Endodermal cell (in vitro differentiated cells): ENCODE results near the gene TRIM66. TPM values are rescaled to one million over a fixed set of nuclear protein-coding genes. Genes with fewer than 3 reads are reported as not detected.
A peak's percentile ranks its signal among the peaks of the same experiment; 100 is the strongest.

Experiments used
- DNase-seq: peaks from one replicate; pipeline ENCODE4 v3.0.0-alpha.2; 2017
- H3K27ac ChIP-seq: 2 replicates; pipeline ENCODE4 v1.5.1; 2013; ENCODE audit warnings: mild to moderate bottlenecking, low read depth, low read length, moderate library complexity
- H3K27me3 ChIP-seq: 2 replicates; pipeline ENCODE4 v1.6.1; 2013; ENCODE audit warnings: mild to moderate bottlenecking, low read length, moderate library complexity; ENCODE audit not compliant: insufficient read depth, control insufficient read depth, poor library complexity, severe bottlenecking
- H3K36me3 ChIP-seq: 2 replicates; pipeline ENCODE4 v1.7.0; 2013; ENCODE audit warnings: mild to moderate bottlenecking, low read length, moderate library complexity; ENCODE audit not compliant: control insufficient read depth, insufficient read depth
- H3K4me1 ChIP-seq: one replicate; pipeline ENCODE4 v1.7.0; 2013; ENCODE audit warnings: low read length; ENCODE audit not compliant: control insufficient read depth, insufficient read depth
- H3K4me3 ChIP-seq: 2 replicates; pipeline ENCODE4 v1.5.1; 2013; ENCODE audit warnings: mild to moderate bottlenecking, low read length, moderate library complexity
- H3K9ac ChIP-seq: 2 replicates; pipeline ENCODE4 v1.6.1; 2013; ENCODE audit warnings: mild to moderate bottlenecking, low read length, moderate library complexity; ENCODE audit not compliant: poor library complexity, severe bottlenecking; ENCODE audit errors: extremely low read depth
- H3K9me3 ChIP-seq: 2 replicates; pipeline ENCODE4 v1.6.1; 2013; ENCODE audit warnings: mild to moderate bottlenecking, low read length, moderate library complexity; ENCODE audit not compliant: control insufficient read depth
- H3K27ac Mint-ChIP-seq: 2 replicates; pipeline ENCODE4 v1.8.0; 2020; ENCODE audit warnings: mixed read lengths
- H3K27me3 Mint-ChIP-seq: 2 replicates; pipeline ENCODE4 v1.8.0; 2021; ENCODE audit warnings: mild to moderate bottlenecking, mixed read lengths; ENCODE audit not compliant: insufficient read depth
- H3K36me3 Mint-ChIP-seq: 2 replicates; pipeline ENCODE4 v1.8.0; 2020; ENCODE audit warnings: low read depth, mixed read lengths
- H3K4me1 Mint-ChIP-seq: 2 replicates; pipeline ENCODE4 v1.8.0; 2020; ENCODE audit warnings: mixed read lengths
- H3K4me3 Mint-ChIP-seq: 2 replicates; pipeline ENCODE4 v1.8.0; 2020; ENCODE audit warnings: mild to moderate bottlenecking, moderate library complexity, mixed read lengths
- H3K9me3 Mint-ChIP-seq: 2 replicates; pipeline ENCODE4 v1.8.0; 2020; ENCODE audit warnings: mild to moderate bottlenecking, mixed read lengths
- WGBS, 2 experiments: methylation state at CpG; one replicate each; pipeline versions ENCODE4 v1.1.5 to v1.1.7; 2013; ENCODE audit warnings: missing lambda C conversion rate in 2 of 2, mixed read lengths in 1 of 2; ENCODE audit not compliant: insufficient coverage in 1 of 2, insufficient read length in 1 of 2; 5-methylcytosine and 5-hydroxymethylcytosine counted together
- total RNA-seq, 2 donors: library from RNA; stranded (reverse); fragmentation: NEBNext Ultra II Directional in 1 of 2; extraction: Animal tissue kit (Norgen Biotek cat#: 25700) in 1 of 2; gene quantifications; 2 replicates in 1 of 2; 3 replicates in 1 of 2; pipeline ENCODE4 v1.2.1, GENCODE V29; 2021
- TF ChIP-seq, protein P1 (sequence below): fragments of 200-600 bp; sonication (generic); conservative IDR thresholded peaks from 2 replicates; pipeline ENCODE4 v1.5.0; 2021; ENCODE audit warnings: antibody characterized with exemption, mild to moderate bottlenecking

Gene TRIM66
- total RNA-seq, 2 donors from 2014 or later, result 4.3 to 4.6 TPM

DNA sequence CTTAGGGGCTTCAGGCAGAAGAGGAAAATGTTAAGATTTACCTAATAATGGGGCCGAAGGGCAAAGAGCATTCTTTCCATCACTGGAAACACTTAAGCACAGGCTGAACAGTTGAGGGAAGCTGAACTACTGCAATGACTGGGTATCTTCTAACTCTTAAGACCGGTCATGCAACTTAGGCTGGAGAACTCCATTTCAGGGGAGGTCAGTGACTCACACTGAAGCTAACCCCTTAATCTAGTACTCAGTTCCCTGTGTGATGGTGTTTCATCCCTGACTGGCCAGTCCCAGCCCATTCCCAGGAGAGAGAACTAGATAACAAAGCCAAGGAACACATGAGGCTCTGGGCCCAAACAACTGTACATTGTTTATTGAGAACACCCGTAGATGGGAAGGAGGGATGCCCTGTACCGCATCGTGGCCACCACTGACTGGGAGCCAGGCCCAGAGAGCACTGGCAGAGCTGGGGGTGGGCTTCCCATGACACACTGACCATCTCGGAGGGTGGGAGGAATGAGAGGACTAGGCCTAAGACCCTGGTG lies 10.6 kb upstream of the TRIM66 start:
- Histone ChIP-seq H3K9ac (no peak overlapping the region), H3K27me3 (no peaks in the 10 kb centered on the region), H3K4me1 (peaks cover 3% of the 10 kb centered on the region), H3K4me3 (no peak overlapping the region), H3K9me3 (no peaks in the 10 kb centered on the region), H3K27ac (no peak overlapping the region), H3K36me3 (peaks cover 87% of the 10 kb centered on the region)
- TF ChIP-seq, protein P1, sequence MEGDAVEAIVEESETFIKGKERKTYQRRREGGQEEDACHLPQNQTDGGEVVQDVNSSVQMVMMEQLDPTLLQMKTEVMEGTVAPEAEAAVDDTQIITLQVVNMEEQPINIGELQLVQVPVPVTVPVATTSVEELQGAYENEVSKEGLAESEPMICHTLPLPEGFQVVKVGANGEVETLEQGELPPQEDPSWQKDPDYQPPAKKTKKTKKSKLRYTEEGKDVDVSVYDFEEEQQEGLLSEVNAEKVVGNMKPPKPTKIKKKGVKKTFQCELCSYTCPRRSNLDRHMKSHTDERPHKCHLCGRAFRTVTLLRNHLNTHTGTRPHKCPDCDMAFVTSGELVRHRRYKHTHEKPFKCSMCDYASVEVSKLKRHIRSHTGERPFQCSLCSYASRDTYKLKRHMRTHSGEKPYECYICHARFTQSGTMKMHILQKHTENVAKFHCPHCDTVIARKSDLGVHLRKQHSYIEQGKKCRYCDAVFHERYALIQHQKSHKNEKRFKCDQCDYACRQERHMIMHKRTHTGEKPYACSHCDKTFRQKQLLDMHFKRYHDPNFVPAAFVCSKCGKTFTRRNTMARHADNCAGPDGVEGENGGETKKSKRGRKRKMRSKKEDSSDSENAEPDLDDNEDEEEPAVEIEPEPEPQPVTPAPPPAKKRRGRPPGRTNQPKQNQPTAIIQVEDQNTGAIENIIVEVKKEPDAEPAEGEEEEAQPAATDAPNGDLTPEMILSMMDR, result no peak
- no peaks in the 10 kb centered on the region for H3K9me3 Mint-ChIP-seq
- H3K36me3 Mint-ChIP-seq, result peaks cover 73% of the 10 kb centered on the region
- DNase-seq, result no peak
- no peaks in the 10 kb centered on the region for H3K27me3 Mint-ChIP-seq
- H3K4me1 Mint-ChIP-seq, result peaks cover 22% of the 10 kb centered on the region
- 94 to 96% methylated on average over 3 to 6 of the region's 6 CpGs for WGBS, 2 experiments
- peak overlapping the region; percentile 16 for H3K27ac Mint-ChIP-seq
- no peak overlapping the region for H3K4me3 Mint-ChIP-seq

GRCh38 chr11:8692417-8692816 lies 10.0 kb upstream of the TRIM66 start:
- Histone ChIP-seq H3K27ac (no peak overlapping the region), H3K27me3 (no peaks in the 10 kb centered on the region), H3K9ac (no peak overlapping the region), H3K36me3 (peaks cover 80% of the 10 kb centered on the region), H3K9me3 (no peaks in the 10 kb centered on the region), H3K4me3 (no peak overlapping the region), H3K4me1 (peaks cover 3% of the 10 kb centered on the region)
- DNase-seq, result peak; percentile 44
- TF ChIP-seq, protein P1, result no peak
- WGBS, 2 experiments, result 94 to 100% methylated on average over 2 of the region's 3 CpGs
- Mint-ChIP-seq H3K4me1 (peaks cover 26% of the 10 kb centered on the region), H3K4me3 (no peak overlapping the region), H3K27ac (peak overlapping the region; percentile 53), H3K9me3 (no peaks in the 10 kb centered on the region), H3K36me3 (peaks cover 69% of the 10 kb centered on the region), H3K27me3 (no peaks in the 10 kb centered on the region)

- Histone ChIP-seq H3K4me3 (no peak overlapping the region), H3K9me3 (no peaks in the 10 kb centered on the region), H3K9ac (no peak overlapping the region), H3K27ac (no peak overlapping the region), H3K36me3 (peaks cover 80% of the 10 kb centered on the region), H3K4me1 (peaks cover 11% of the 10 kb centered on the region), H3K27me3 (no peaks in the 10 kb centered on the region)
- H3K36me3 Mint-ChIP-seq, result peaks cover 68% of the 10 kb centered on the region
- H3K27me3 Mint-ChIP-seq, result no peaks in the 10 kb centered on the region
- DNase-seq, result peak; percentile 42
- H3K4me1 Mint-ChIP-seq, result peaks cover 31% of the 10 kb centered on the region
- TF ChIP-seq, protein P1, result no peak
- WGBS, 2 experiments, result 87 to 98% methylated on average over 3 to 6 of the region's 6 CpGs
- no peak overlapping the region for H3K27ac Mint-ChIP-seq
- no peak overlapping the region for H3K4me3 Mint-ChIP-seq
- H3K9me3 Mint-ChIP-seq, result no peaks in the 10 kb centered on the region
Measured at GRCh38 chr11:8691601-8692000, 9.1 kb upstream of the TRIM66 start.
